Activated T-helper 17 cell treated with anti-CD3 and anti-CD28 coated beads, Interleukin-2, amount 50 U/mL, for 72 hours (primary cell): ENCODE measurements around the gene JAZF1. TPM values are rescaled to one million over a fixed set of nuclear protein-coding genes. Genes with fewer than 3 reads are reported as not detected.

Experiments
- ATAC-seq: fragments of 150-1000 bp; cut with Tn5 transposase; replicated peaks from 2 replicates; pipeline ENCODE4 v1.10.0; 2021; ENCODE audit warnings: mild to moderate bottlenecking, moderate library complexity
- H3K27ac Mint-ChIP-seq: one replicate; pipeline ENCODE4 v1.8.0; 2022; ENCODE audit warnings: mixed read lengths
- H3K27me3 Mint-ChIP-seq: one replicate; pipeline ENCODE4 v1.8.0; 2022; ENCODE audit warnings: mixed read lengths
- H3K36me3 Mint-ChIP-seq: one replicate; pipeline ENCODE4 v1.8.0; 2022; ENCODE audit warnings: low read depth, mild to moderate bottlenecking, mixed read lengths
- H3K4me1 Mint-ChIP-seq: one replicate; pipeline ENCODE4 v1.8.0; 2022; ENCODE audit warnings: mixed read lengths
- H3K4me3 Mint-ChIP-seq: one replicate; pipeline ENCODE4 v1.8.0; 2022; ENCODE audit warnings: mild to moderate bottlenecking, mixed read lengths
- H3K9me3 Mint-ChIP-seq: one replicate; pipeline ENCODE4 v1.8.0; 2022; ENCODE audit warnings: mixed read lengths
- total RNA-seq, 2 donors: library from RNA; stranded (reverse); gene quantifications; one replicate each; pipeline ENCODE4 v1.2.3, GENCODE V29; 2022

JAZF1 gene
- 1 to 10 TPM; 5.6 to 5.7 TPM for total RNA-seq

DNA sequence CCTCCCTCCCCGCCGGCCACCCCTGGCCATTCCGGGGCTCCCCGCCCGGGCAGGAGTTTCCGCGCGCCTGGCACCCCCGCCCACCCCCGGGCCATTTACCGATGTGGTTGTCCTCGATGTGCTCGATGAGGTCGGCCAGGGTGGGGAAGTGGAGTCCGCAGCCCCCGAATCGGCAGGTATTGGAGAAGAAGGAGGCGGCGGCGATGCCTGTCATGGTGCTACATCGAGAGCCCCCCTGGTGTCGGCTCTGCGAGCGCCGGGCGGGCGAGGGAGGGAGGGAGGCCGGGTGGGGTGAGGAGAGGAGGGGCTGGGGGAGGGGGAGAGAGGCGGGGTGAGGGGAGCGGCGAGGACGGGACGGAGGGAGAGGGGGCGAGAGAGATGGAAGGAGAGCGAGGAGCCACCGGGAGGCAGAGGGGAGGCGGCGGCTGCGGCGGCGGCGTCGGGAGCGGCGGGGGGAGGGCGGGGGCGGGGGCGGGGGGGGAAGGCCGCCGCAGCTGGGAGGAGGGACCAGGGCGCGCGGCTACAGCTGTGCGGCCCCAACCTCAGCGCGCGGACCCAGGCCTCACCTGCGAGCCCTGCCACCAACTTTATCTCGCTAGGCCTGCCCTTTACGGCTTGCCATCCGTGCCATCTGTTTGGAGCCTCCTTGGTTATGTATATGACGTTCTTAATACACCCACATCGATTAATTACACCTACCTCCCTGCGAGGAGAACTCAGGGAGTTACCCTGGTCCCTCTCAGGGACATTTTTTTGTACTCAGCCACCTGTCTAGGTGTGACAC lies at the start of gene JAZF1:
JAZF1 (minus strand) TSS at position 432 of the 784 bp plus-strand sequence.
- peaks cover 12% of the 10 kb centered on the region for H3K4me1 Mint-ChIP-seq
- H3K9me3 Mint-ChIP-seq, result no peaks in the 10 kb centered on the region
- peak within 1 kb of the TSS; percentile 77 for H3K4me3 Mint-ChIP-seq
- peak; percentile 30 for ATAC-seq
- no peaks in the 10 kb centered on the region for H3K27me3 Mint-ChIP-seq
- H3K27ac Mint-ChIP-seq, result peak within 1 kb of the TSS; percentile 66
- H3K36me3 Mint-ChIP-seq, result no peaks in the 10 kb centered on the region

DNA sequence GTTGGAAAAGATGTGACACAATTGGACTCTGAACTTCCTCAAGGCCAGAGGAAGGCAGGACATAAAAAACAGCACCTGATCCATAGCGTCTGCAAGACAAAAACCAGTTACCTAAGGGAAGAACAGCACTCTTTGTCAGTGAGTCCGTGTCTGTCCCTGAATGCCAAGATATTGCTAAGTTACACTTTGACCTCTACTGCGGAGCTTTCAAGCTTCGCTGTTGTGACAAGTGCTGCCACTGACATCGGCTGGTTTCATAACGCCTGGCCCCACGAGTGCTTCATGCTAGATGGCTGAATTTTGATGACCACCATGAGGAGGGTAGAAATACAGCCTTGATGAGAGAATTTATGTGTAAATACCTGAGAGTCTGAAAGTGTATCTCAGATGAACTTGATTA lies 49.7 kb upstream of the JAZF1 start:
- no peak for ATAC-seq
- Mint-ChIP-seq H3K4me1 (no peaks in the 10 kb centered on the region), H3K4me3 (no peak overlapping the region), H3K27me3 (peaks cover 11% of the 10 kb centered on the region), H3K9me3 (no peaks in the 10 kb centered on the region), H3K27ac (no peak overlapping the region), H3K36me3 (no peaks in the 10 kb centered on the region)

DNA sequence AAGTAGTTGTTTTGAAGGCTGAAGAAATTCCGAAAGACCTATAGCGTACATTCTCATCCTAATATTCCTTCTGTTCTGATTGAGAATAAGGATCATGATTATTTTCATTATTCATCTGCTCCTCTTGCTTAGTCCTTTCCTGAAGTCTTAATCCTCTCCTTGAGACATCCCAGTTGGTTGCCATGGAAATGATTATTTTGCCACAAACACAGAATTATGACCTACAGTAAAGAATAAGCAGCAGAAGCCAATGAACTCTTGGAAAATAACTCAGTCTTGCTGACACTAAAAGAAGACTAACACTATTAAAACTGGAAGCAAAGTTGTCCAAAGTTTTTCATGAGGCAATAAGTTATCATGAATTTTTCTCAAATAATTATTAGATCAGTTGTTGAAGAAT lies 47.8 kb upstream of the JAZF1 start:
- no peak overlapping the region for H3K27ac Mint-ChIP-seq
- no peak for ATAC-seq
- no peak overlapping the region for H3K4me3 Mint-ChIP-seq
- H3K4me1 Mint-ChIP-seq, result no peaks in the 10 kb centered on the region
- H3K9me3 Mint-ChIP-seq, result no peaks in the 10 kb centered on the region
- H3K27me3 Mint-ChIP-seq, result peaks cover 9% of the 10 kb centered on the region
- H3K36me3 Mint-ChIP-seq, result no peaks in the 10 kb centered on the region

DNA sequence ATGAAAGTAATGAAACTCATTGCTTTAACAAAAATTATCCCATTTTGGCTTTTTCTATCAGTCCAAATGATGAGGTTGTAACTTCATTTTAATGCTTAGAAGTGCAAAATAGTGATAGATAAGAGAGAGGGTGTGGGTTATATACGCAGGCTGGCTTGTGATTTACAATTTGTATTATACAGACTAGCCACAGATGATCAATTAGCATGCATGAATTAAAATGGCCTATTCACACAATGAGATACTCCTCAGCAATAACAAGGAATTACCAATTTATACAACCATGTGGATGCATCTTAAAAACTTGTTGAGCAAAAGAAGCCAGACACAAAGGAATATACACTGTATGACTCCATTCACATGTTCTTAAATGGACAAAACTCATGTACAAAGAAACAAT lies 45.4 kb upstream of the JAZF1 start:
- Mint-ChIP-seq H3K27me3 (peaks cover 6% of the 10 kb centered on the region), H3K4me3 (no peak overlapping the region), H3K36me3 (no peaks in the 10 kb centered on the region), H3K9me3 (no peaks in the 10 kb centered on the region), H3K27ac (no peak overlapping the region), H3K4me1 (no peaks in the 10 kb centered on the region)
- ATAC-seq, result no peak

DNA sequence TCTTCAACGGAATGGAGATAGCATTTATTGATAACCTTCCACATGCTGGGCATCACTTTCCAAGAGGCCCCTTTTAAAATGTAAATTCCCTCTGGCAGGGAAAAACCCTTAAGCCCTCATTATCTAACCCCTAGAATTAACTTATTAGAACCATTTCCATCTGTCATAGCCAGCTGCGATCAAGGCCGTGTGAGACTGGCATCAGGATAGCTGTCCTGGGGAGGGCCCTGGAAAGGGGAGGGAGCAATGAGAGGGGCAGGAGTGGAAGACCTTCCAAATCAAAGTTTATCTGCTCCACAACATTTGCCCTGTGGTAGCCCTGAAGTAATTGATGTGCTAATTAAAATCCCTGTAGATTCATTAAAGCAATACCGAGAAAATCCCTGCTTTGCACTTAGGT lies 45.0 kb upstream of the JAZF1 start:
- no peak overlapping the region for H3K27ac Mint-ChIP-seq
- no peaks in the 10 kb centered on the region for H3K4me1 Mint-ChIP-seq
- ATAC-seq, result no peak
- H3K4me3 Mint-ChIP-seq, result no peak overlapping the region
- H3K36me3 Mint-ChIP-seq, result no peaks in the 10 kb centered on the region
- H3K27me3 Mint-ChIP-seq, result peaks cover 6% of the 10 kb centered on the region
- H3K9me3 Mint-ChIP-seq, result no peaks in the 10 kb centered on the region

DNA sequence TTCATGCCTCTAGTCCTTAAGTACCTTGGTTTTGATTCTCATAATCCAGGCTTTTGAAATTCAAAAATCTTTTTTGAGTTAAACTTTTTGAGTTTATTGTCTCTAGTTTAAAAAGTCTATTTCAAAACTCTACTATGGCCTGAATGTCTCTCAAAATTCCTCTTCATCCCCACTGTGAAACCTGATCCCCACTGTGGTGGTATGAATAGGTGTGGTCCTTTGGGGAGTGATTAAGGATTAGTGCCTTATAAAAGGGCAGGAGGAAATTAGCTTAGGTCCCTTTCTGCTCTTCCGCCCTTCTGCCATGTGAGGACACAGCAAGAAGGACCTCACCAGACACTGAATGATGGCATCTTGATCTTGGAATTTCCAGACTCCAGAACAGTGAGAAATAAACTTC lies 44.1 kb upstream of the JAZF1 start:
- Mint-ChIP-seq H3K9me3 (no peaks in the 10 kb centered on the region), H3K27ac (no peak overlapping the region), H3K4me1 (no peaks in the 10 kb centered on the region)

DNA sequence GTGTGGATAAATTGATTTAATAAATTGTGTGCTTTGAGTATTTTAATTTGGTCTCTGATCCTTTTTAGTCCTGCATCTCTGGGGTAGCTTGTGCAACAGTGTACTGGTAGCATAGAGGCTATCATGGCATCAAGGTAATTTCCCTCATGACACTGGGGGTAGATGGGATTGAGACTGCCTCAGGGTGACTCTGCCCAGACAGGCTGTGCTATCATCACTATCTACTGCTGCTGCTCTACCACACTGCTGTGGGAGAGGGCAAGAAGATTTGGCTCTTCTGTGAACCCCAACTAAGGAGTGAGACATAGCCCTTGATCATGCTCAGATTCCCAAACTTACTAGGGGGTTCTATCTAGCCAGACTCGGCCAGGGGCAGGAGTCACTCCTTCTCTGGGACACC lies 43.6 kb upstream of the JAZF1 start:
- Mint-ChIP-seq H3K9me3 (no peaks in the 10 kb centered on the region), H3K4me3 (no peak overlapping the region), H3K36me3 (no peaks in the 10 kb centered on the region), H3K27ac (no peak overlapping the region), H3K27me3 (peaks cover 4% of the 10 kb centered on the region), H3K4me1 (no peaks in the 10 kb centered on the region)
- ATAC-seq, result no peak

More for the DNA sequence above, 44.1 kb upstream of the JAZF1 start:
- Mint-ChIP-seq H3K27me3 (no peaks in the 10 kb centered on the region), H3K36me3 (no peaks in the 10 kb centered on the region), H3K4me3 (no peak overlapping the region)
- no peak for ATAC-seq

DNA sequence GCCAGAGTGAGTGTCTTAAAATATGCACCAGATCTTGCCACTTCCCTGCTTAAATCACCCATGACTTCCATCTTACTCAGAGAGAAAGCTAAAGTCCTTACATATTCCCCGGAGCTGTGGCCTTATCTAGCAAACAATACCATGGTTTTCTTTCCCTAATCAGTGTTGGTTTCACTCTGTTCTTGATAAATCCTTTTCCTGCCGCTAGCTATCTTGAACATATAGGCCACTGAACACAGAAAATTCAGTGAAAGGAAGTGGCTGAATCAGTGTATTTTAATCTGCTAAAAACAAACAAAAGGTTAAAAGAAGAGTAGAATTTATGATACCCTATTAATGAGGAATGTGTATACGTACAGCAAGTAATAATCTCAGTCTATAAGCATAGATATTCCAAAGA lies 42.0 kb upstream of the JAZF1 start:
- H3K27ac Mint-ChIP-seq, result no peak overlapping the region
- no peak overlapping the region for H3K4me3 Mint-ChIP-seq
- H3K4me1 Mint-ChIP-seq, result no peaks in the 10 kb centered on the region
- H3K27me3 Mint-ChIP-seq, result peaks cover 6% of the 10 kb centered on the region
- H3K36me3 Mint-ChIP-seq, result no peaks in the 10 kb centered on the region
- no peak for ATAC-seq
- H3K9me3 Mint-ChIP-seq, result no peaks in the 10 kb centered on the region

DNA sequence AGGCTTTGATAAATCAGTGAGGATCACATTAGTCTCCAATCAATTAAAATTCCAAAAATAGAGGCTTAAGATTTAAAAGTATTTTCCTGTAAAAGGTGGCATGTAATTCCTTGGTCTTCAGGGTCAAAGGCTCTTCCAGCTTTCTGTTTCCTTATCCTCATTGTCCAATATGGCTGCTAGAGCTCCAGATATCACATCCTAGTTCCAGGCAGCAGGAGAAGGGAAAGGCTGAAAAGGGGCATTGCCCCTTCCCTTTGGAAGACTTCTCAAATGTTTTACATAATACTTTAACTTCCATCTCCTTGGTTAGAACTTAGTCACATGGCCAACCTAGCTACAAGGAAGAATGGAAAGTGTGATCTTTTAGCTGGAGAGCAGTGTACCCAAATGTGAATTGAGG lies 39.2 kb upstream of the JAZF1 start:
- Mint-ChIP-seq H3K27me3 (peaks cover 12% of the 10 kb centered on the region), H3K27ac (no peak overlapping the region), H3K36me3 (no peaks in the 10 kb centered on the region), H3K4me3 (no peak overlapping the region), H3K9me3 (no peaks in the 10 kb centered on the region), H3K4me1 (no peaks in the 10 kb centered on the region)
- no peak for ATAC-seq

DNA sequence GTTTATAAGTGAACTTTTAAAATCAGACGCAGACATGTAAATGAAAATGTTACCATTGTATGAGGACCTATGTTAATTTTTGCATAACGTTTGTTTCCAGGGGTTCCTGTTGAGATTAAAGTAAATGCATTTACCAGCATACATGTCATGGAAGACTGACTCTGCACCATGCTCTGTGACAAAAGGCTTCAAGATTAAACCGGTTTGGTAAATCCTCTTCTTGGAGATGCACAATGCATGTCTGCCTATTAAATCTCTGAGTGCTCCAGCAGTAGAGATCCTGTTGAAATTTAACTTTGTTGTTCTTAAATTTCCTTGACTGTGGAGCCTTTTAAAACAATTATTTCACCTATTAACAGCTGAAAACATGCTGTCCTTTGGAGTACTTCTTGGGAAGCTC lies 36.5 kb upstream of the JAZF1 start:
- H3K36me3 Mint-ChIP-seq, result no peaks in the 10 kb centered on the region
- no peak overlapping the region for H3K27ac Mint-ChIP-seq
- peaks cover 18% of the 10 kb centered on the region for H3K27me3 Mint-ChIP-seq
- H3K4me1 Mint-ChIP-seq, result no peaks in the 10 kb centered on the region
- H3K4me3 Mint-ChIP-seq, result no peak overlapping the region
- no peaks in the 10 kb centered on the region for H3K9me3 Mint-ChIP-seq
- no peak for ATAC-seq

DNA sequence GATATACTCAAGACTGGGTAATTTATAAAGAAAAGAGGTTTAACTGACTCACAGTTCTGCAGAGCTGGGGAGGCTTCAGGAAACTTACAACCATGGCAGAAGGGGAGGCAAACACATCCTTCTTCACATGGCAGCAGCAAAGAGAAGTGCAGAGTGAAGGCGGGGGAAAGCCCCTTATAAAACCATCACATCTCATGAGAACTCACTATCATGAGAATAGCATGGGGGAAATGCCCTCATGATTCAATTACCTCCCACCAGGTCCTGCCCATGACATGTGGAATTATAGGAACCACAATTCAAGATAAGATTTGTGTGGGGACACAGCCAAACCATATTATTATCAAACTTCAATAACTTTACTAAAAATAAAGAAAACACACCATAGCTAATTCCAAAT lies 30.4 kb upstream of the JAZF1 start:
- H3K9me3 Mint-ChIP-seq, result no peaks in the 10 kb centered on the region
- peaks cover 12% of the 10 kb centered on the region for H3K27me3 Mint-ChIP-seq
- no peaks in the 10 kb centered on the region for H3K36me3 Mint-ChIP-seq
- peaks cover 13% of the 10 kb centered on the region for H3K4me1 Mint-ChIP-seq
- H3K27ac Mint-ChIP-seq, result no peak overlapping the region
- ATAC-seq, result peak; percentile 17
- H3K4me3 Mint-ChIP-seq, result no peak overlapping the region

DNA sequence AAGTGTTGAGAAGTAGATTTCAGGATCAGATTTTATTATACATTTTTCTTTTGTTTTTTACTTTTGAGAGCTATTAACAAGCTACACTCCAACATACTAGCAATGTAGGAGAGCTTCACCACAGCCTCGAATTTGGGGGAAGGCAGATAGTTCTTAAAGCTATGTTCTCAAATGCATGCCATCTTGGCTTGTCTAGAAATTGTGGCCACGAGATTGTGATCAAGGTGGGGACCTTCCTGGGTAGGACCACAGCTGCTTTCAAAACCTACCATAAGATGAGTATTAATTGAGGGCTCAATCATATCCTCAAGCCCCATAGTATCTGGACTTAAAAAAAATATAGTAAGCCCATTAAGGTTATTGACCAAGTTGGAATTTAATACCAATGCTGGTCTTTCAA lies 27.9 kb upstream of the JAZF1 start:
- H3K27me3 Mint-ChIP-seq, result no peaks in the 10 kb centered on the region
- H3K9me3 Mint-ChIP-seq, result no peaks in the 10 kb centered on the region
- H3K27ac Mint-ChIP-seq, result no peak overlapping the region
- ATAC-seq, result no peak
- no peaks in the 10 kb centered on the region for H3K36me3 Mint-ChIP-seq
- peaks cover 13% of the 10 kb centered on the region for H3K4me1 Mint-ChIP-seq
- no peak overlapping the region for H3K4me3 Mint-ChIP-seq

DNA sequence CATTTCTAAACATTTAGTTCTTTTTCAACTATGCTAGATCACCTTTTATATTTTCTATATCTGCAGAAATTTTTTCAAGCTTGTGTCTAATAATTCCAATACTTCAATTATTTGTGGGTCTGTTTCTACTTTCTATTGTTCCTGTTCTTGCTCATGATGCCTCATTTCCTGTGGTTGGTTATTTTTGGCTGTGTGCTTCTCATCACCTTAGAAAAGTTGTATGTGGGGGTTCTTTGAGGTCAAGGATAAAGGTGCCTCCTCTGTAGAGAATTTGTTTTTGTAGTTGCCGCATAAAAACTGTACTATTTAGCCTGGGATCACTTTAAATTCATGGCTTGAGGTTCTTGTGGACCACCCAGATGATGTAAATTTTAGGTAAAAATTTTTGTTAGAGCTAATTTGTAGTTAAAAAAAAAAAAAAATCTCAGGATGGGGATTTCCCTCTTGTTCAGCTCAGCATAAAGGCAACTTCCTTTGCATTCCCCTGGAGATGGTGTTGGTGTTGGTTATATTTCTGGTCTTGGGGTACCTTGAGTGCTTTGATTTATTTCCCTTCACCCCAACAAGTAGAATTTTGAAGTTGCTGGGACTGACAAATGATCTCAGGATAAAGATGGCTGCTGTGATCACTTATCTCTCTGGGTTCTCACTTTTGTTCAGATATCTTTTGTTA lies 27.0 kb upstream of the JAZF1 start:
- ATAC-seq, result peak; percentile 84
- Mint-ChIP-seq H3K4me3 (peak overlapping the region; percentile 34), H3K27me3 (no peaks in the 10 kb centered on the region)

DNA sequence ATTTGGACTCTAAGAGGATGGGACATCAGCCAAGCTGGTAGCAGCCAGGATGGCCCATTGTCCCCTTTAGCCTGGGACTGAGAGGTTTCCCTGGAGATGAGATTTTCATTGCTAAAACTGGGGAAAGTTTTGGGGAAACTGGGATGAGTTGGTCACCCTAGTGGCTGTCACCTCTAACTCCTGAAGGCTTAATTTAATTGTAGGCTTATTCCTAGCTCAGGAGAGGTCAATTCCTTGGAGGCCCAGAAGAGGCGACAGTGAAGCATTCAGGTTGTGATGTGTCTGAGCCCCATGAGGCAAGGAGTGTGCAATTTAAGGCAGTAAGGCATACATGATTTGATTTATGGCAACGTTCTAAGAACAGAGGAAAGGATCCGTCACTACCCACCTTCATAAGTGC lies 24.9 kb upstream of the JAZF1 start:
- no peaks in the 10 kb centered on the region for H3K9me3 Mint-ChIP-seq
- H3K27ac Mint-ChIP-seq, result no peak overlapping the region
- no peak for ATAC-seq
- peaks cover 5% of the 10 kb centered on the region for H3K27me3 Mint-ChIP-seq
- H3K4me3 Mint-ChIP-seq, result no peak overlapping the region
- peaks cover 13% of the 10 kb centered on the region for H3K4me1 Mint-ChIP-seq
- H3K36me3 Mint-ChIP-seq, result no peaks in the 10 kb centered on the region

More for the DNA sequence above, 27.0 kb upstream of the JAZF1 start:
- H3K27ac Mint-ChIP-seq, result peak overlapping the region; percentile 38
- no peaks in the 10 kb centered on the region for H3K36me3 Mint-ChIP-seq
- peaks cover 13% of the 10 kb centered on the region for H3K4me1 Mint-ChIP-seq
- H3K9me3 Mint-ChIP-seq, result no peaks in the 10 kb centered on the region

DNA sequence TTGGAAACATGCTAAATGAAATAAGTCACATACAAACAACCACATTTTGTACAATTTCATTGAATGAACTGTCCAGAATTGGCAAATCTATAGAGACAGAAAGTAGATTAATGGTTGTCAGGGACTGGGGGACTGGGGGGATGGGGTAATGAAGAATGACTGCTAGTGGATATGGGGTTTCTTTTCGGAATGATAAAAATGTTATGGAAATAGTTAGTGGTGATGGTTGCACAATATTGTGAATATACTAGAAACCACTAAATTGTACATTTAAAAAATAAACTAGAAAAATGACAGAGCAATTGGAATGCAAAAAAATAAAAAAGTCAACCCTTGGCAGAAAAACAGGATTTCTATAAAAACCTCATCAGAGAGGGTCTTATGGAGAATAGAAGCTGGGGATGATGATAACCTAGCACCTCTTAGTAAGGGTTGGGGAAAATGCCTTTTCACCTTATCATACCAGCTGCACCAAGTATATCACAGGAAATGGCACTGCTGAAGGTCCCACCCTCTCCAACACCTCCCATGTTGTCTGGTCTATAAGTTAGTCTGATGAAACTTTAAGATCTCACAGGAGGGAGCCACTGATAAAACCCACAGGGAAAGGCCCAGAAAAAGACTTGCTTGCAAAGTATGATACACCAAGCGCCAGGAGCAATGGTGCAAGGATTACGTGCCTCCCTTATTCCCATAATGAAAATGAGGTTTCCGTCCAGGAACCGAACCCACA lies 23.1 kb upstream of the JAZF1 start:
- Mint-ChIP-seq H3K27ac (no peak overlapping the region), H3K36me3 (no peaks in the 10 kb centered on the region), H3K9me3 (no peaks in the 10 kb centered on the region), H3K27me3 (peaks cover 9% of the 10 kb centered on the region), H3K4me3 (no peak overlapping the region), H3K4me1 (peaks cover 13% of the 10 kb centered on the region)
- no peak for ATAC-seq
